SKM-1 treated with dmso at 0.1 percent for 144 hours (cell line): Measurements from ENCODE around the gene ADCY5.

Experiments
- DNase-seq: peaks from one replicate; lab custom pipeline; 2025; ENCODE audit not compliant: unreplicated experiment; lab: John Stamatoyannopoulos, UW

The ADCY5 gene

DNA sequence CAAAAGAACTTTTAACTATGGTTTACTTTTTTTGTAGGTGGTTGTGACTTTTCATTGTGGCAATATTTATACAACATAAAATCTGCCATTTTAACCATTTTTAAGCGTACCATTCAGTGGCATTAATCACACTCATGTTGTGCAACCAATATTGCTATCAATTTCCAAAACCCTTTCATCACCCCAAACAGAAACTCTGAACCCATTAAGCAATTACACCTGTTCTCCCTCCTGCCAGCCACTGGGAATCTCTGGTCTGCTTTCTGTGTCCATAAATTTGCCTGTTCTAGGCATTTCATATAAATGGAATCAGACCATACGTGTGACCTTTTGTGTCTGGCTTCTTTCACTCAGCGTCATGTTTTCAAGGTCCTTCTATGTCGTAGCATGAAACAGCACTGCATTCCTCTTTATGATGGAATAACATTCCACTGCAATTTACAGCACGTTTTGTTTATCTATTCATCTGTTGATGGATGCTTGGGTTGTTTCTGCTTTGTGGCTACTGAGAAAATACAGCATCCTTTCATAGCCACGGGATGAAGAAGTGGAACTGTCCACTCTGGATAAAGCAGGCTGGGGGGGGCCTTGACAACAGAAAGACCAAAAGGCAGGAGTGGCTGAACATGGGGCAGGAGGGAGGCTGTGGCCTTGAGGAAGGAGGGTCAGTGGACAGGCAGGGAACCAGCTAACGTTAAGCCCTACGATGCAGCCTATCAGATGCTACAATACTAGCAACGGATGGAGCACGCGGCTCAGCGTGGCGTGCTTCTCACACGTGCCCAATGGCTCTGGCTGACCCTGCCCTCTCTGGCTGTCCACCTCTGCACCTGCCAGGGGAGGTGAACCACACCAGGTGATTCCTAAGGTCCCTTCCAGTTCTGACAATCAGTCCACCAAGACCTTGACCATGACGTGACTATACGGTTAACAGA is 136.3 kb downstream of the ADCY5 start:
- DNase-seq, result no peak

DNA sequence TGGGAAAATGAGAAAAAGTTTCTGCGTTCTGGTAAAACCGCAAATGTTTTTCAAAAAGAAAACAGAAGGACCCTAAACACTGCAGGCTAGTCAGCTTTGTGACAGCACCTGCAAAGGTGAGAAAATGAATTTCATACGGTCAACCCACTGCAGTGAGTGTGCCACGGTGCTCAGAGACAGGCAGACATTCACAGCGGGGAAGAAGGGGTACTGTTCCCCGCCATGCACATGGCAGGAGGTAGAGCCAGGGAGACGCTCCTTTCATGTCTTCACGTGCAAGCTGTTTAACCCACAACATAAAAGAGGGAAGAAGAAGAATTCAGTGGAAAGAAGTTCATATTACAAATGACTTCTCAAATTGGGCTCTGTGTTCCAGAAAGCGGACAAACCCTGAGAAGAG is 137.7 kb downstream of the ADCY5 start:
- no peak for DNase-seq

DNA sequence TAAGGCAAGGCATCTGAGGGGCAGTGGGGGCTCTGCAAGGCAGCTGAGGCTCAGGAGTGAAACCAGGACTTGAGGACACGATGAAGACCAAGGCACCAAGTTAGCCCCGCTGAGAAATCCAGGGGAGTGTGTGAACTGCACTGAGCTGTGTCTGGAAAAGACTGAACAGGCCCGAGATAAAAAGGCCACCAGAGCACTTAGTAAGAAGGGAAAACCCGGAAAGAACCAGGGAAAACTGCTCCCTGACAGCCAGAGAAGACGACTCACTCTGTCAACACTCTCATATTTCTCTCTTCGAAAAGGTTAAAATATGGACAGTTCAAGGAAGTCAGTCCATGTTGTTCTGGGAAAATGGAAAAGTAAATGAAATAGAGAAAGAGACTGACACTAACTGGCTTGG is 138.1 kb downstream of the ADCY5 start:
- DNase-seq, result no peak

DNA sequence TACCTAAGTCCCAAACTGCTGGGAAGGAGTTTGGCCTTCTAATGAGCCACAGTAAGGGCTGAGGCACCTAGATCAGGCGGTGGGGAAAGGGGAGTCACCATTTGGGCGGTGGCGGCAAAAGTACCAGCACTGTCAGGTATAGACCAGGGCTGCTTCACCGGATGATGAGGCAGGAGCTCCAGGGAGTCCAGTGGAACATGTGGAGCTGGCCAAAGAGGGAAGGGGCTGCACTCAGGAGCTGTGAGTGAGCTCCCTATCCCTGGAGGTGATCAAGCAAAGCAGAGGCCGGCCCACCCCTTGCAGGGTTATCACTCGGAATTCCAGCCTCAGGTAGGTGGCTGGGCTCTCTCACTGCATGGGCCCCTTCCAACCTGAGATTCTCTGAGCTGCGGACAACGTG is 138.7 kb downstream of the ADCY5 start:
- no peak for DNase-seq

DNA sequence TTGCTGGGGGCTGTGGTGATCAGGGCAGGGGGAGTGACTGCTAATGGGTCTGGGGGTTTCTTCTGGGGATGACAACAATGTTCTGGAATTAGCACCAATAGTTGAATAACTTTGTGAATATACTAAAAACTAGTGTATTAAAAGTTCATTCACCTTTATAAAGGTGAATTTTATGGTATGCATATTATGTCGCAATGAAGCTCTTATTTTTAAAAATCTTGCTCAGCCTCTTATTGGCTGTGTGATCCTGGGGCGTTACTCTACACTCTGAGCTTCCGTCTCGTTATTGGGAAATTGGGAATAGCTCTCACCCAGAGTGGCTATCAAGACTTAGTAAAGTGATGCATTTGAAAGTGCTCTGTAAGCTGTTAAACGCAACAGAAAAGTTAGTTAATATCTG is 141.8 kb downstream of the ADCY5 start:
- DNase-seq, result no peak

DNA sequence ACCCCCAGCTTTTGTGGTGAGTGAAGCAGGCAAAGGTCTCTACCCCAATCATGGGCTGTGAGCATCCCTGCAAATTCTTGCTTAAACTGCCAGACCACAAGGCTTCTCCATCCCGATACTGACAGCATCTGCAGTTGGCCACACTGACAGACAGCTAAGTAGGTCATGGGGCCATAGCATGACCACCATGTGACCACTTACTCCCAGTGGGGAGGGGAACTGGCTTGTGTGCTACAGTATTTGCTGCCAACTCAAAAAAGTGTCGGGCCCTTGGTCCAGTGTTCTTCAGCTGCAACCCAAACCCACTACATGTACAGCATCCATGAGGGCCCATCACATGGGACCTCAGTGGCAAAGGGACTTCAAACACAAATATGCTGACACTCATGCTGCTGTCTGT is 143.7 kb downstream of the ADCY5 start:
- DNase-seq, result no peak

DNA sequence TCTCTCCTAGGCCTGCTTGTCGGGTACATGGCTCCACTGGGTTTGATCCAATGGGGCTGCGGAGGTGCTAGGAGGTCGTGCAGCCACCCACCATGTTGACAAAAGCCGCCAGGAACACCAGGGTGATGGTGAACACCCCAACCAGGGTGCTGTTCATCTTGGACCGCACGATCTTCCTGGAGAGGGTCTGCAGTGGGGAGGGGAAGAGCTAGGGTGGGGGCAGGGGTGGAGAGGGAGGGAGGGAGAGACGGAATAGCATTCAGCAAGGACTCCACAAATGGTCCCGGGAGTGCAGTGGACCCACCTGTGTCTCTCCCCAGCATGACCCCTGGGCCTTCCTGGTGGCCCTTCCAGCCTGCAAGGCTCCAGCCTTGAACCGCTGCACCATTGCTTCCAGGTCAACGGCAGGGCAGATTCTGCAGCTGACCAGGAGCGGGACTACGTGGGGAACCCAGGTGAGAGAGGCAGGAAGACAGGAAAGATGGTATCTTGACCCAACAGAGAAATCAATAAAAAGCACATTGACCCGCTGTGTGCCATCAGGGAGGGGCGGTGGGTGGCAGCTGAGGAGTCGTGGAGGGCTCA is 144.8 kb downstream of the ADCY5 start:
- no peak for DNase-seq

DNA sequence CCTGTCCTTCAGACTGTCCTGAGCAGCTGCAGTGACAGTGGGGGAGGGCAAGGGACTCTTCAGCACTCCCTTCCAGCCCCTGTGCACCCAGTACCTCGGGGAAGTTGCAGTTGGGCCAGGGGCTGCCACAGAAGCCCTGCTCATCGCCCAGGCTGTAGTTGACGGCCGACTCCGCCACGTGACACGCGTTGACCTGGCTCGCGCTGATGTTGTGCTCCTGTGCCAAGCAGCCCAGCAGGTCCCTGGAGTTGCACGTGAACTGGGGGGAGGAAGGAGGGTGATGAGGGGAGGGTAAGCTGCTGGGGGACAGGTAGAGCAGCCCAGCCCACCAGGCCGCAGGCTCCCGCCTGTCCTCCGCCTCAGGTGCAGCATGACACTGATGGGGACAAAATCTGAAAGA is 145.9 kb downstream of the ADCY5 start:
- no peak for DNase-seq

DNA sequence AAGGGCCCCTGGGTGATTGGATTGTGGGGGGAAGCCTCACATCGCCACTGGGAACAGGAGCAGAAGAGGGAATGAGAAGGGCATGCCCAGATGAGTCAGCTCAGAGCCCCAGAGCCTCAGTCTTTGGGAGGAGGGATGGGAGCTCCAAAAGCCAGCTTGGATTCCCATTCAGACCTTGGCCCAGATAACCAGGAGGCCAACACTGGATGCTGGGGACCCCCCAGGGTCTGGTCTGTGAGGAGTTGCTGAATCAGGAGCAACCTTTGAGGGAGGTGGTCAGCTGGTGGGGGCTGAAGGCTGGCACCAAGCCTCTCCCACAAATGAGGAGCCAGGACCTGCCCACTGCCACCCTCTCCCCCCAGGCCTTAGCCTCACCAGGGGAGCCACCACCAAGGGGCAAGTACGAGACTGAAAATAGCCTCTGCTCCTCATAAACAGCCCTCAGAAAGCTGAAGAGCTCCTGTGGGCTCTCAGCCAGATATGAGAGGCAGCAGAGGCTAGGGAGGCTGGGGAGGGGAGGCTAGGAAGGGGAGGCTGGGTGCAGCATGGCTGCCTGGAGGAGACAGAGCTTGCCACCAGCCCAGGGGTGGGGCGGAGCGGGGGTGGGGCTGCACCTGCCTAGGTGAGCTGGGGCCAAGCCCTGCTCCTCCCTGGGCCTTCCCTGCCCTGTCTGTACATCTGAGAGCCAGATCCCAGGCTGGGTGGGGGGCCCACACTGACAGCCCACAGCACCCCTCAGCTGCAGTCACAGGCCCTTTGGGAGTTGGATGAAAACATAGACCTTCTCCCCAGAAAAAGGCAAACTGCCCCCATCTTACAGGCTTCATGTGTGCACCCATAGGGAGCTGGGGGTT is 147.3 kb downstream of the ADCY5 start:
- no peak for DNase-seq

DNA sequence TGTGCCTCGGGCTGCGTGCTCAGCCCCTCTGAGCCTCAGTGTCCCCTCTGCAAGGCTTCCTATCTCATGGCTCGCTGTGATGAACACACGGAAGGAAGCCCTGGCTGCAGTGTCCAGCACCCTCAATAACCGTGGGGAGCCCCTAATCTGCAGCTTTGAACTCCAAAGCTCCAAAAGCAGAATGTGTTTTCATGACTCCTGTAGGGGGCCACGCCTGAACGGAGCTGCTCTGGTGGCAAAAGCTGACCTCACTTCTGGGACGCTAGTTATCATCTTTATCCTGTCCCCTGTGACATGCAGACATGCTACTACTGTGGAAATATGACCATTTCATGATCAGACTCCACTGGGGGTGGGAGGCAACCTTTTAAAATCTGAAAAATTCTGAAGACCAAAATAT is 148.3 kb downstream of the ADCY5 start:
- no peak for DNase-seq

DNA sequence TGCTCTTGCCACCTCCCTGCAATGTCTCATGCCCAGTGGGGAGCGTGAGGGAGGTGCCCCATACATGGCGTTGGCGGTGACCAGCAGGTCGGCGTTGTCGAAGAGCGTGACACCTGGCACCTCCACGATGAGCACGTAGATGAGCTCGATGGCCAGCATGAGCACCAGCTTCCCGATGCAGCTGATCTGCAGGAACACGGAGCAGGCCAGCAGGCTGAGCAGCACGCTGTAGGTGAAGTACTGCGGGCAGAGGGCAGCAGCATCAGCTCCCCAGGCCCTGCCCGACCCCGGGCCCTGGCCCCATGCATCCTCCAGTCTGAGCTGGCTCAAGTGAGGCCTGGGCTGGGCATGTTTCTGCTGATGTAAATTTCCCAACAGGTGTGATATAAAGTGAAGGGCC is 148.8 kb downstream of the ADCY5 start:
- no peak for DNase-seq

DNA sequence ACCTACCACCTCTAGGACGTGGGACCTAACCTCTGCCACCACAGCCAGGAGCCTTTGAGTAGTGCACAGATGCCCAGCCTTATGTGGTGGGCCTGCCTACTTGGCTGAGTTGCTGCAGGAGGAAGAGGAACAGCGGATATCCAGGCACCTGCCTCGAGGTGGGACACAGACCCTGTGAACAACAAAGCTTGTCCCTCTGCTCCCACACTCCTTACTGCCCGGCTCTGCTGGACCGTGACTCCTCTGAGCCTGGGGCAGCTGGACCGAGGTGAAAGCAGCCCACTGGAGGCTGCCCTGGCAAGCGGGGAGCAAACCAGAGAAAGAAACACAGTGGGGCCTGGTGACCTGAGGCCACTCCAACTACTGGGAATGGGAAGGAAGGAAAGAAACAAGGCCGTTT is 149.3 kb downstream of the ADCY5 start:
- no peak for DNase-seq

DNA sequence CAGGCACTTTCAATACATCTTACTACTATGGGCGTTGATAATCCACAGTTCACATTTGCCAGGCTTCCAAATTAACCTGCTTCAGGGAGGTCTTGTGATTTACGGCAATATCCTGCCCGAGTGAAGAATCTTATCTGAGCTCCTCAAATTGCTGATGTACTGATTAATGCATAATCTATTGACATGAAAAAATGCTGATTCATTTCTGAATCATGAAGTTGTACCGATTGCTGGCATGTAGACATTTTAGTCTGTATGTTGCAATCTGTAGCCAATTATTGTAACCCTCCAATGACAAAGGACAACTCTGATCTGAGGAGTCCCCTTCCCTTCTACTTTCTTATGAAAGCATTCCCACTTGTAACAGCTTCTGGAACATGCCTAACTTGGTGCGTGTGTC is 150.0 kb downstream of the ADCY5 start:
- no peak for DNase-seq

DNA sequence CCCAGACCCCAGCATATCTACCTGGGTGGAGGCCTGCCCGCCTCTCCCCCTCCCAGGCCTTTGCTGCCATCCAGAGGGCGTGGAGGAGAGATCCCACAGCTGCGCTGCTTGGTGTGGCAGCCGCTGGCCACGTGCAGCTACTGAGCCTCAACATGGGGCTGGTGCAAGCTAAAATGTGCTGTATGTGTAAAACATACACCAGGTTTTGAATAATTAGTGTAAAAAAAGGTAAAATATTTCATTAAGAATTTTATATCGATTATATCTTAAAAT is 151.3 kb downstream of the ADCY5 start:
- DNase-seq, result no peak

DNA sequence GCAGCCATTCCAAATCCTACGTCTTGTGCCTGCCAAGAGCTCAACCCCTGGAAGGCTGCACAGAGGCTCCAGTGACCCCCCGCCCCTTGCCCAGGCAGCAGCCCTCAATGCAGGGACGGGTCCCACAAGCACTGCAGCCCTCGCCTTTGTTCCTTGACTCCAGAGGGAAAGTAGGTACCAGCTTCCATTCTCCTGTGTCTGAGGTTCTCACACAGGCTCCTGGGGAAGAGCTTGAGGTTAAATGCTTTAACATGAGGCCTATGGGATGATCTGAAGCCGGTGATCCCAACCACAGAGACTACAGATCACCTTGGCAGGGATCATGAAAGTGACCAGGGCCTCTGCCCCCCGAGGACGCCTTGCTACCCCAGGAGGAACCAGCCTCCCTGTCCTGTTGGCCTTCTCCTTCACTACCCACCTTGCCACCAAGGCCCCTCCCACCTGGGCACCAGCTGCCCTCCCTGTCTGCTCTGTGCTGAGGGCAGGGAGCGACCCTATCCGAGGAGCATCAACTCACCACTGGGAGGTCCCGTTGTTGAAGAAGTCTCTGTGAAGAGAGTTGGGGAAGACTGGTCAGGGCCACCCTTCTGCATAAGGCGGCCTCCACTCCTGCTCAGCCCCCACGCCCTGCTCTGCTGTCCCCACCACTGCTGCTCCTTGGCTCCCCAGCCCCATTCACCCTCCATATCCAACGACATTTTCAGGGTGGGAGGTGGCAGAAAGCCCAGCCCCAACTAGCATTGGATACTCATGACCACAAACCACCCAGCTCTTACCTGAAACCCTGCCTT is 151.9 kb downstream of the ADCY5 start:
- DNase-seq, result no peak

DNA sequence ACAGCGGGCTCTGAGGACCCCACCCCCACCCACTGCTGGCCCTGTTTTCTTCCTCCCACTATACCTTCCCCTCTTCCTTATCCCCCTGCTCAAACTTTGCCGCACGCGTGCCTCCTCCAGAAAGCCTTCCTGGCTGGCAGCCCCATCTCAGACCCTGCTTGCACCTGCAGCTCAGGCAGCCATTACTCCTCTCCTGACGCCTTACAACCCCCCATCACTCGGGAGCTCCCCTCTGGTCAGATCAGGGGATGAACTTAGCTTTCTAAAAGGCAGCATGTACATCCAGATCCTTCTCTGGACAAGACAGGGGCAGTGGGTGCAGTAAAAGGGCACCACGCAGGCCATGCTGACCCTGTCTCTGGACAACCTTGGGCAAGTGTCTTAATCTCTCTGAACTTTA is 152.6 kb downstream of the ADCY5 start:
- DNase-seq, result no peak

DNA sequence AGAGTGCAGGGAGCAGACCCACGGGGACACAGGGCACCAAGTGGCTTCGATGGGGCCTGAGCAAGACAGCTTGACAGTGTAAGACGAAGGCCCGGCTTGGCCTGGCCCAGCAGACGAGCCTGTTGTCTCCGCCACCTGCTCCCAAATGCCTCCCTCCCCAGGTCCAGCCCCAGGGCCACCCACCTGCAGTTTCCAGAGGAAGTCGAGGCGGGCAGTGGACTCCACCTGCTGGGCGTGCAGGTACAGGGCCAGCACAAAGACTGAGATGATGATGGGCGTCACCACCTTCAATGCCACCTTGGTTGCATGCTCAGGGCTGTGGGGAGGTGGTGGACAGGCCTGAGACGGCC is 153.0 kb downstream of the ADCY5 start:
- DNase-seq, result no peak

DNA sequence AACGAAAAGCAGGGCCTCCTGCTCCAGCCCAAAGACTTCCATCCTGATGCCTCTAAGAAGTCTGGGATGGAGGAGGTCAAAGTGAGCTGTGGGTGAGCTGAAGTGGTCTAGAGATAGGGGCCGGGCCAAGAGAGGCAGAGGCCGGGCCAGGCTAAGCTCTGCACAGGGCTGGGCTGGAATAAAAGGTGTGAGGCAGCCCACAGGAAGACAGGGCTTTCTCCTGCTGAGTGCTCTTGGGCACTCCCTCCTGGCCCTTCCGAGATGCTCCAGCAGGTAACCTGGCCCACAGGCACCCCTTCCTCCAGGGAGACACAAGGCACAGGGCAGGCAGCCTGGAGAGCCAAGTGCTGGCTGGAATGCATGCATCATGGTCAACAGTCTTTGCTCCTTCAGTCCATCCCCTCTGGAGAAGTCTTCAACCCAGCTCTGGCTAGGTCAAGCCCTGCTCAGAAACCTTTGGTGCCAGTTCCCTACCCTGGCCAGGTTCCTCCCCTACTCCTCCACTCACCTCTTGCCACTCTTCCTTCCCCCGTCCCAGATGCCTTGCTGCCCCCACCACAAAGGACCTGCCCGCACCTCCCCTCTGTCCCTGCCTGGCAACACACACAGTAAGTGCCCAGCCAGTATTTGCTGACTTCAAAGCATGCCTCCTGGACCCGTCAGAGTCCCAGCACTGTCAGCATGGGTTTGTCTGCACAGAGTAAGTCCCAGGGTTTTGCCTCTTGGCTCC is 153.6 kb downstream of the ADCY5 start:
- DNase-seq, result no peak

DNA sequence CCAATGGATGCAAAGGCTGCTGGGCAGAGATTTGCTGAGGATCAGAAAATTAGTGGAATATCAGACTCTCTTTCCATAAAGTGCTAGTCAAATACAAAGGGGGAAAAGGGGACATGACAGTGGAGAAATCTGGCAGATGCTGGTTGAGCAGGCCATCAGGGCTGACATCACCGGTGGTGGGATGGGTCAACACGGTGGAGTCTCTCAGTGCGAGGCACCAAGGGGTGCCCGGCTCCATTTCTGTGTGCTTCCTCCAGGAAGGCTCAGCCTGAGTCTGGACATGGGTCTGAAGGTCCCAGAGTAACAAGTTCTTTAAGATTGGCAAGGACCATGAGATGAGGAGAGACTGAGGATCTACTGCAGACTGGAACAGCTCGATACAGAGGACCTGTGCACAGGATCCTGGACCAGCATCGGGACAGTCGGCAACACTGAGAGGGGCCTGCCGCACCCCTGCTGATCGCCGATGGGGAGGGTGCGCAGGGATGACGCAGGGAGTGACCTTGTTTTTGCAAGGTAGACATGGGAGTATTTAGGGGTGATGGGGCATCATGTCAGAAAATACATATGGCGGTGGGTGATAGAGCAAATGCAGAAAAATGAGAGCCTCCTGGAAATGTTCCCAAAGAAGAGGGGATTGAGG is 154.5 kb downstream of the ADCY5 start:
- DNase-seq, result no peak
